ENCODE measurements around the gene EPHA3. TPM values are rescaled to one million over a fixed set of nuclear protein-coding genes. Genes with fewer than 3 reads are reported as not detected.

Gene EPHA3
- total RNA-seq, 1 donor from 2014 or later = 349 TPM

GRCh38 chr3:89232155-89232554 lies 124.7 kb downstream of the EPHA3 start:
- DNase-seq = no peak

GRCh38 chr3:89234620-89235019 lies 127.2 kb downstream of the EPHA3 start:
- no peak for DNase-seq

DNA sequence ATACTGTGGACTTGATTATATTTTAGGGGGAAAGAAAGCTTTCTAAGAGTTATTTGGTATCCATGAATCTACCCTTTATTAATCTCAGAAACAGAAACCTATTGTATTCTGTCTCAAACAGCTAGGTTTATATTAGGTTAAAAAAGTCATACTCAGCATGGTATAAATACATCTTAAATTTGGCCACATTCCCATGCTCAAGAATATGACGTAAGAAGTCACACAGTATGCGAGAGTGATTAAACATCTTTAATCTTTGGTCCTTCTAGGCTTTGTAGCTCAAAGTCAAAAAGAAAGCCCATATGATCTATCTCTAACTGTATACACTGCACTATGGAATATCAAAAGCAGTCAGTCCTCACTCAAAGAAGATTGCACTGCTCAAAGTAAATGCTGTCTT lies 131.4 kb downstream of the EPHA3 start:
- DNase-seq = no peak

GRCh38 chr3:89239774-89240173 lies 132.4 kb downstream of the EPHA3 start:
- DNase-seq = no peak

DNA sequence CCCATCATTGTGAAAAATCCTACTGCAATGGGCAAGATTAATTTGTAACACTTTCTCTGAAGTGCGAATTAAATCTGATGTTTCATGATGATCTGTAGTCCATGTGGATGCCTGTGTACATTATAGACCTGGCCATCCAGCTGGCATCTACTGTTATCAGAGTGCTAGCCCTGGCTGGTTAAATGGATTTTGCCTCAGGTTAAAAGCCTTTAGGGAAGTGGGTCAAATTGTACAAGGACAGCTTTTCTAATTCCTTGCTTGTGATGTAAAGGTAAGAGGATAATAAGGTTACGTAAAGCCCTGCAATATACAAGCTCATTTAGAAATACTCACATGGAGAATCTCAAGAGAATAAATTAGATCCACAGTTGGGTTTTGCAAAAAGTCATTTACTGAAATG lies 138.2 kb downstream of the EPHA3 start:
- DNase-seq = no peak

DNA sequence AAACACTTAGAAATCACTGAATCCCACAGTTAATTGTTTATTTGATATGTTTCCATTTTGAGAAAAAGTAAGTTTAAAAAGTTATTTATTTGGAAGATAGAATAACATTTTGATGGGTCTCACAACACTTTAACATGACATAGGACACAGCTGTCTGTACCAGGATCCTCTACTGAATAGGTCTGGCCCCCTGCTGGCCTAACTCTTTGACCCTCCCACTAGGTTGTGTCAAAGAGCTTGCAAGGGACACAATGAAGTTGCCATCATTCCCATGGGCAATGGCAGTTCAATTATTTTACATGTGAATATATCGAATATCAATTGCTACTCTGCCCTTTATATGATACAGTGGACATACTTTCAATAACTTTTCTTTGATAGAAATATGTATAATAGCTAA lies 138.9 kb downstream of the EPHA3 start:
- DNase-seq = no peak

DNA sequence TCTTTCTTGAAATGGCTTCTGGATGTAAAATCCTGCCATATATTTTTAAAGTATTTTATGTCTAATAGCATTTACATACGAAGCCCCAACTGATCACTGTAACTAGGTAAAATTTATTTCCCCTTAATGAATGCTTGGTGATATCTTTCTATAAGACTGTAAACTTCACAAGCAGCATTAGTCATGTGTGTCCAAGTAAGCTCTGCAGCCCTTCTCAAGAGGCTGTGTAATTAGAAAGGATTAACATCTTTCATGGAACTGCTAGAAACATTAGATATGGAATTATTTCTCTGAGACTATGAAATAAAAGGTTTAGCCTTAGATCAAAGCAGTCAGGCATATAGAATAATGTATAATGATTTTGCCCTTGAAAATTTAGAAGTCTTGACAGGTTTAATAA lies 143.3 kb downstream of the EPHA3 start:
- no peak for DNase-seq

- no peak for DNase-seq
Measured at GRCh38 chr3:89252016-89252415, 144.6 kb downstream of the EPHA3 start.

DNA sequence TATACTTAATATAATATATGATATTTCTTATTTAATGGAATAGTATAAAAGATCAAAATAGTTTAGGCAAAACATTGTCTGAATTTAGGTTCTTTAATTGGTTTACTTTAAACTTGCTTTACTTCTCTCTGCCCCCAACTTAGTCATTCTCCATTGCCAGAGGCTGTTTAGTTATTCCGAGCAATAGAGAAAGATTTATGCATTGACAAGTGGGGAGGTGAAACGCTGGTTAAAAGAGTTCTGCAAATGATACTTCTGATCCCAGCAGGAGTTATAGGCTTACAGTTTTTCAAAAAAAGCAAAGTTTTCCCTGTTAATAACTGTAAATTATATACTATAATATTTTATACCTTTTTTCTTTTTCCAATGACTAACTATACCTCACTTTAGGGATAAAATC lies 145.4 kb downstream of the EPHA3 start:
- DNase-seq = no peak

DNA sequence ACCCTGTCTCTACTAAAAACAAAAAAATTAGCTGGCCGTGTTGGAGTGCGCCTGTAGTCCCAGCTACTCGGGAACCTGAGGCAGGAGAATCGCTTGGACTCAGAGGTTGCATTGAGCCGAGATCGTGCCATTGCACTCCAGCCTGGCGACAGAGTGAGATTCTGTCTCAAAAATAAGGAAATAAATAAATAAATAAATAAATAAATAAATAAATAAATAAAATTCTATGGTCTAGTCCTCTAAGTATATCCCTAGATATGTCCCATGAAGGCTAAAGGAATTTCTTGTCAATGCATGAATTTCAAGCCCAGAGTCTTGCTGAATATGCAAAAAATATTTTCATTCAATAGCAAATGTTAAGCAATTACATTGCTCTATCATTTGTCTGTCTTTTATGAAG lies 149.0 kb downstream of the EPHA3 start:
- DNase-seq = no peak

DNA sequence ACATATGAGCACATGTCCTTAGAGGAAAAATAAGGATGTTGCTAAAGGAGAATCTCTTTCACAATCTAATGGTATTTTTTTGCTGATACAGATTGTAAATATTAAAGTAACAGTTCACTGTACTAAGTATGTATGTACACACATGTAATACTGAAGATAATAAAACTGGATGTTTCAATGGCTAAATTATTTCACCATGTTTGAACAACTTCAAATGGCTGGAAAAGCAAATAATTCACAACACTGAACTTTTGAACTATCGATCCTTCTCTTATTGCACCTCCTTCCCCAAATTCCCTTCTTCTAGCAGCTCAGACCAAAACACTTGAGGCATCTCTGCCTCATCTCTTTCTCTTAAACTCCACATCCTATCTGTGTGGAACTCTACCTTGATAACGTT lies 149.5 kb downstream of the EPHA3 start:
- no peak for DNase-seq

DNA sequence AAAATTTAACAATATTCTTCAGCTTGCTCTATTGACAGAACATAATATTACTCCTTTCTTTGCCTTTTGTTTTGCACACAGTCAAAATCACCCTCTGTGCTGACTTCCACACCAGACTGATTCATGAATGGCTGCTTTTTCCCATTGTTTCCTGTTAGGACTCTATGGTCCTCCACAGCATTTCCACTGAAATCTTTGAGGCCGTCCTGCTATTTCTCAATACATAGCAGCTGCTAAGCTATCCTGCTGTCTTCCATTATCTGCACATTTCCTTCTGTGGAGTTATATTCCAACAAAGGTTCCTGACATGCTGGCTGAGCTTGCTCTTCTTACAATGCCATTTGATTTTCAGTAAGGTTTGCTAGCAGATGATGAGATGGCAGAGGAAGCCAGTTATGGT lies 153.3 kb downstream of the EPHA3 start:
- DNase-seq = no peak

DNA sequence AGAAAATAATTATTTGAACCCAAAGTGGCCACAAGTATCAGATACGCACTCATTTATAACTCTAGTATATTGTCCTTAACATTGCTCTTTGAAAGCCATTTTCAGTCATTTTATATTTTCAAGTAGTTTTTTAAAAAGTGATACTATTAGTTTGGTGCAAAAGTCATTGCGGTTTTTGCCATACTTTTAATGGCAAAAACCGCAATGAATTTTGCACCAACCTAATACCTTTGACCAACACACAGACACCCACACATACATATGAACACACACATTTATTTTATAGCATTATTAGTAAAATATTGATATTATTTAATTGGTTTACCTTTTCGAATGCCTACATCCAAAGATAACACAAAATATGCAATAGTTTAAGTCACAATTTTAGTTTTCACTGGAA lies 154.3 kb downstream of the EPHA3 start:
- DNase-seq = no peak

DNA sequence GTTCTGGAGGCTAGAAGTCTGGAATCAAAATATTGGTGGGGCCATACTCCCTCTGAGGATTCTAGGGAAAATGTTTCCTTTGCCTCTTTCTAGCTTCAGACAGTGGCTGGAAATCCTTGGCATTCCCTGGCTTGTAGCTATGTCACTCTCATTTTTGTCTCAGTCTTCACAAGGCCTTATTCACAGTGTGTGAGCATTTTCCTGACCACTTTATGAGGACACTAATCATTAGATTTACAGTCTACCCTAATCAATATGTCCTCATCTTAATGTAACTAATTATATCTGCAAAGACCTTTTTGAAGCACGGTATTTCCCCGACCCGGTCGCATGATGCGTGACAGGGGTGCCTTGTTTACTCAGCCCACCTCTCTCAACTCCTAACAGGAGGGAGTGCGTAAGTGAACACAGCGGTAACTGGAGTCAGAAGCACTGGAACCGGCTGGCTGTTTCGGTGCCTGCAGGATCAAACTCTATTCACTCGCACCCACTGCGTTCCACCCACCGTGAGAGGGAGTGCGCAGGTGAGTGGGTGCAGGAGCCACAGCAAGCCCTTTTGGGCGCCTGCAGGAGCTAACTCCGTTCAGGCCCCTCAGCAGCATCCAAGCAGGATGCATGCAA lies 155.0 kb downstream of the EPHA3 start:
- DNase-seq = no peak

GRCh38 chr3:89264037-89264560 lies 156.7 kb downstream of the EPHA3 start:
- DNase-seq = no peak

GRCh38 chr3:89266074-89266473 lies 158.7 kb downstream of the EPHA3 start:
- DNase-seq = no peak

- DNase-seq = no peak
Measured at GRCh38 chr3:89268059-89268458, 160.6 kb downstream of the EPHA3 start.

DNA sequence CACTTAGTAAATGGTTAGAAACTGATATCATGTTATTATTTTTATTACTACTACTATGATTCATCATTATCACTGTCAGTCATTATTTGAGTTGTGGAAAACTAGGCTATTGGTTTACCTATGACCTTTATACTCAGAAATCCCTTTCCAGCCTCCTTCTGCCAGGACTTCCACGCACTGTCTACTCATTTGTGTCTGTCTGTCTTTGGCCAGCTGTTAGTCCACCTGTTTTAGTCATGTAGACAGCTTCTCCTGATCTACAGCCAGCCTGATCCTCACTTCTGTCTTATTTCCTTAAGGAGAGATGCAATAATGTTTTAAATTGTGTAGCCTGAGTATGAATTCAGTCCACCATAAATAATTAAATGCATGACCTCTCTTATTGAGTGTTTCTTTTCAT lies 162.8 kb downstream of the EPHA3 start:
- DNase-seq = no peak

DNA sequence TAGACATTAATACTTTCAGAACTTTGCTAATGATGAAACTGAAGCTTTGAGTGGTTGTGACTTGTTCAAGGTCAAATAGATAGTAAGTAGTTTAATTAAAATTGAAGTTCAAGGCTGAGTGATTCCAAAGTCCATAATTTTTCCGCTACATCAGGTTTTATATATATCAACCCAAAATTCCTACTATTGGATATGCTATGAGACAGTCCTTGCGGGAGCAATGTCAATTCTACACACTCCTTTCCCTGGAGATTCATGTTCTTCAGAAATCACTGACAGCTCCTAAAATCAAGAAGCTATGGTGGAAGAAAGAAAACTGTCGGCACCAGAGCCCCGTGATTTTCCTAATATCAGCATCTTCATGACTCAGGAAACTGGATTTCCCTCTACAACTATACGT lies 167.6 kb downstream of the EPHA3 start:
- DNase-seq = no peak

- DNase-seq = no peak
Measured at GRCh38 chr3:89276116-89276515, 168.7 kb downstream of the EPHA3 start.

- no peak for DNase-seq
Measured at GRCh38 chr3:89278302-89279025, 171.0 kb downstream of the EPHA3 start.

GRCh38 chr3:89280301-89280700 lies 172.9 kb downstream of the EPHA3 start:
- DNase-seq = no peak

DNA sequence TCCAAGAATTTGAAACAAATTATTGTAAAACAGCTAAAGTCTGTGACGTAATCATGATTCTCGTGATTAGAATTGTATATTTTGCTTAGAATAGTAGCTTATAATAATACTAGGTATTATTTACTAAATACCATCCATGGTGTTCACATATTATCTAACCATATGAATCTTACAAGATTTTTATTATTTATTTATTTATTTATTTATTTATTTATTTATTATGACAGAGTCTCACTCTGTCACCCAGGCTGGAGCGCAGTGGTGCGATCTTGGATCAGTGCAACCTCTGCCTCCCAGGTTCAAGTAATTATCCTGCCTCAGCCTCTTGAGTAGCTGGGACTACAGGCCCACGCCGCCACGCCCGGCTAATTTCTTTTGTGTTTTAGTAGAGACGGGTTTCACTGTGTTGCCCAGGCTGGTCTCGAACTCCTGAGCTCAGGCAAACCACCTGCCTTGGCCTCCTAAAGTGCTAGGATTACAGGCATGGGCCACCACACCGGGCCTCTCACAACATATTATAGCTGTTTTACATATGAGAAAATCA lies 173.5 kb downstream of the EPHA3 start:
- no peak for DNase-seq

All from occipital lobe (tissue), 2 donors.